ENCODE measurements around the gene FADS2. TPM values are rescaled to one million over a fixed set of nuclear protein-coding genes. Genes with fewer than 3 reads are reported as not detected.

Gene FADS2
- total RNA-seq, 1 experiment from 2014 or later = 246 TPM

- H3K4me1 ChIP-seq (ENCODE audit: insufficient read depth, low read length) = no peaks in the 10 kb centered on the region
- TF ChIP-seq EZH2 (IDR thresholded peaks at IDR 0.05; ENCODE audit: low read length, unreplicated experiment) (no peak), EZH2phosphoT487 (IDR thresholded peaks at IDR 0.05; ENCODE audit: borderline replicate concordance, low read length) (no peak)
- TF ChIP-seq, protein P1, sequence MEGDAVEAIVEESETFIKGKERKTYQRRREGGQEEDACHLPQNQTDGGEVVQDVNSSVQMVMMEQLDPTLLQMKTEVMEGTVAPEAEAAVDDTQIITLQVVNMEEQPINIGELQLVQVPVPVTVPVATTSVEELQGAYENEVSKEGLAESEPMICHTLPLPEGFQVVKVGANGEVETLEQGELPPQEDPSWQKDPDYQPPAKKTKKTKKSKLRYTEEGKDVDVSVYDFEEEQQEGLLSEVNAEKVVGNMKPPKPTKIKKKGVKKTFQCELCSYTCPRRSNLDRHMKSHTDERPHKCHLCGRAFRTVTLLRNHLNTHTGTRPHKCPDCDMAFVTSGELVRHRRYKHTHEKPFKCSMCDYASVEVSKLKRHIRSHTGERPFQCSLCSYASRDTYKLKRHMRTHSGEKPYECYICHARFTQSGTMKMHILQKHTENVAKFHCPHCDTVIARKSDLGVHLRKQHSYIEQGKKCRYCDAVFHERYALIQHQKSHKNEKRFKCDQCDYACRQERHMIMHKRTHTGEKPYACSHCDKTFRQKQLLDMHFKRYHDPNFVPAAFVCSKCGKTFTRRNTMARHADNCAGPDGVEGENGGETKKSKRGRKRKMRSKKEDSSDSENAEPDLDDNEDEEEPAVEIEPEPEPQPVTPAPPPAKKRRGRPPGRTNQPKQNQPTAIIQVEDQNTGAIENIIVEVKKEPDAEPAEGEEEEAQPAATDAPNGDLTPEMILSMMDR (conservative IDR thresholded peaks at IDR 0.05; ENCODE audit: low read depth, low read length) = peak; percentile 15; the same call in 1 of the 2 replicates
- no peaks in the 10 kb centered on the region for H3K9me2 ChIP-seq (replicated peaks; ENCODE audit: low read length)
- no peak overlapping the region for H3K27ac ChIP-seq (ENCODE audit: low read length)
- H3K4me3 ChIP-seq (ENCODE audit: low read length) = no peak overlapping the region
- no peak for ATAC-seq
- no peaks in the 10 kb centered on the region for H3K27me3 ChIP-seq (ENCODE audit: low read length)
- POLR2A ChIA-PET (ENCODE audit: unreplicated experiment) = no interaction called here
- DNase-seq = no peak
- no peak overlapping the region for H3K9ac ChIP-seq (ENCODE audit: low read length)
- no peak overlapping the region for H3K4me2 ChIP-seq (ENCODE audit: low read length)
- no peak overlapping the region for H2AFZ ChIP-seq (ENCODE audit: low read length)
- no peaks in the 10 kb centered on the region for H3F3A ChIP-seq (ENCODE audit: low read length, unreplicated experiment)
- no peaks in the 10 kb centered on the region for H4K20me1 ChIP-seq (ENCODE audit: low read length)
- intact Hi-C loops (cut with micrococcal nuclease) = no loop called here
- CTCF ChIA-PET = no interaction called here
- no peaks in the 10 kb centered on the region for H3K79me2 ChIP-seq (ENCODE audit: low read length)
- H3K36me3 ChIP-seq (ENCODE audit: low read depth, low read length) = no peaks in the 10 kb centered on the region
- no peaks in the 10 kb centered on the region for H3K9me3 ChIP-seq (ENCODE audit: low read length)
- no TSS peak for BruUV-seq (replicated peaks)
Observed at GRCh38 chr11:61910187-61911127, 82.4 kb downstream of the FADS2 start.

- no peak for DNase-seq
- Histone ChIP-seq H3K27me3 (ENCODE audit: low read length) (no peaks in the 10 kb centered on the region), H3K4me2 (ENCODE audit: low read length) (no peak overlapping the region), H3K79me2 (ENCODE audit: low read length) (no peaks in the 10 kb centered on the region), H3K9me2 (replicated peaks; ENCODE audit: low read length) (no peaks in the 10 kb centered on the region), H3K9me3 (ENCODE audit: low read length) (no peaks in the 10 kb centered on the region), H3K27ac (ENCODE audit: low read length) (no peak overlapping the region), H3K4me3 (ENCODE audit: low read length) (no peak overlapping the region), H2AFZ (ENCODE audit: low read length) (no peak overlapping the region), H4K20me1 (ENCODE audit: low read length) (no peaks in the 10 kb centered on the region), H3K36me3 (ENCODE audit: low read depth, low read length) (no peaks in the 10 kb centered on the region), H3K4me1 (ENCODE audit: insufficient read depth, low read length) (no peaks in the 10 kb centered on the region), H3F3A (ENCODE audit: low read length, unreplicated experiment) (no peaks in the 10 kb centered on the region), H3K9ac (ENCODE audit: low read length) (no peak overlapping the region)
- TF ChIP-seq, protein P1 (conservative IDR thresholded peaks at IDR 0.05; ENCODE audit: low read depth, low read length) = no peak
- CTCF ChIA-PET = no interaction called here
- BruUV-seq (replicated peaks) = no TSS peak
- intact Hi-C loops (cut with micrococcal nuclease) = no loop called here
- ATAC-seq = no peak
- POLR2A ChIA-PET (ENCODE audit: unreplicated experiment) = no interaction called here
Observed at GRCh38 chr11:61911128-61911700, 83.1 kb downstream of the FADS2 start.
